A549 (cell line): ENCODE data around the gene PITPNM1.
"Not testable (repeated sequence)": the region's sequence is repeated elsewhere in the genome, so short reads cannot be mapped to it uniquely, and the experiment has no call there.

Source experiments
- CBX2 ChIP-seq: fragments of 200-600 bp; sonication (generic); IDR thresholded peaks from 2 replicates; pipeline ENCODE4 v1.6.1; 2016; ENCODE audit warnings: low read depth, mild to moderate bottlenecking, borderline replicate concordance
- EP300 ChIP-seq, 2 experiments: fragments of >200 bp; sonication (Bioruptor Twin); formaldehyde crosslinking; IDR thresholded peaks; 2 replicates in 1 of 2; 3 replicates in 1 of 2; pipeline ENCODE4 v1.6.1; 2016 to 2017
- GATA3 ChIP-seq: IDR thresholded peaks from 2 replicates; pipeline ENCODE4 v1.6.1; 2012; ENCODE audit warnings: borderline replicate concordance
- HDAC2 ChIP-seq: fragments of 200-600 bp; sonication (generic); IDR thresholded peaks from 2 replicates; pipeline ENCODE4 v1.6.1; 2016
- MAFK ChIP-seq: fragments of 450-650 bp; IDR thresholded peaks from 2 replicates; pipeline ENCODE4 v1.6.1; 2014; ENCODE audit not compliant: partially characterized antibody
- NPAS2 ChIP-seq: fragments of 250-450 bp; sonication (Bioruptor Pico); IDR thresholded peaks from 2 replicates; pipeline ENCODE4 v1.8.0; 2022; ENCODE audit warnings: mild to moderate bottlenecking, moderate library complexity, borderline replicate concordance
- POLR2AphosphoS2 ChIP-seq: conservative IDR thresholded peaks from 2 replicates; pipeline ENCODE4 v1.6.1; 2012; ENCODE audit warnings: low read length, improper control_type of control experiment, inconsistent platforms
- RAD21 ChIP-seq, 2 experiments: fragments of >200 bp in 1 of 2; sonication (Bioruptor Twin) in 1 of 2; formaldehyde crosslinking in 1 of 2; IDR thresholded peaks in 1 of 2; conservative IDR thresholded peaks in 1 of 2; 2 replicates in 1 of 2; 3 replicates in 1 of 2; pipeline ENCODE4 v1.6.1; 2012 to 2018; ENCODE audit warnings: inconsistent platforms in 1 of 2
- TF ChIP-seq, protein P1 (sequence below): fragments of >200 bp; sonication (Bioruptor Twin); formaldehyde crosslinking; IDR thresholded peaks from 3 replicates; pipeline ENCODE4 v1.5.1; 2016
- TF ChIP-seq, protein P2 (sequence below): fragments of 150-350 bp; IDR thresholded peaks from 2 replicates; pipeline ENCODE4 v1.6.1; 2014; ENCODE audit warnings: low read depth, mild to moderate bottlenecking, low read length
- TF ChIP-seq, protein P3 (sequence below): fragments of 250-450 bp; sonication (Bioruptor Pico); IDR thresholded peaks from 2 replicates; pipeline ENCODE4 v1.5.0; 2021; ENCODE audit warnings: mild to moderate bottlenecking, moderate library complexity, borderline replicate concordance
- TF ChIP-seq, protein P4 (sequence below): fragments of 200-600 bp; sonication (generic); IDR thresholded peaks from 2 replicates; pipeline ENCODE4 v1.6.1; 2016; ENCODE audit warnings: antibody characterized with exemption, mild to moderate bottlenecking, moderate library complexity

DNA sequence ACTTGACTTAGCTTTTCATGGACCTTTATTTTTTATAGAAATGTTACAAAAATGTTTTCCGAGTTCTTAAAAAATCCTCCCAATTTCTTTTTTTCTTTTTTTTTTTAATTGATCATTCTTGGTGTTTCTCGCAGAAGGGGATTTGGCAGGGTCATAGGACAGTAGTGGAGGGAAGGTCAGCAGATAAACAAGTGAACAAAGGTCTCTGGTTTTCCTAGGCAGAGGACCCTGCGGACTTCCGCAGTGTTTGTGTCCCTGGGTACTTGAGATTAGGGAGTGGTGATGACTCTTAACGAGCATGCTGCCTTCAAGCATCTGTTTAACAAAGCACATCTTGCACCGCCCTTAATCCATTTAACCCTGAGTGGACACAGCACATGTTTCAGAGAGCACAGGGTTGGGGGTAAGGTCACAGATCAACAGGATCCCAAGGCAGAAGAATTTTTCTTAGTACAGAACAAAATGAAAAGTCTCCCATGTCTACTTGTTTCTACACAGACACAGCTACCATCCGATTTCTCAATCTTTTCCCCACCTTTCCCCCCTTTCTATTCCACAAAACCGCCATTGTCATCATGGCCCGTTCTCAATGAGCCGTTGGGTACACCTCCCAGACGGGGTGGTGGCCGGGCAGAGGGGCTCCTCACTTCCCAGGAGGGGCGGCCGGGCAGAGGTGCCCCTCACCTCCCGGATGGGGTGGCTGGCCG, 27.7 kb downstream of the PITPNM1 start:
- TF ChIP-seq RAD21 (conservative IDR thresholded peaks at IDR 0.05 in 1 of 2, IDR thresholded peaks at IDR 0.05 in 1 of 2); NPAS2 (CRISPR knock-in tag); HDAC2; GATA3; POLR2AphosphoS2; MAFK; CBX2; EP300 (IDR thresholded peaks at IDR 0.05): not testable (repeated sequence)
- TF ChIP-seq, protein P1, sequence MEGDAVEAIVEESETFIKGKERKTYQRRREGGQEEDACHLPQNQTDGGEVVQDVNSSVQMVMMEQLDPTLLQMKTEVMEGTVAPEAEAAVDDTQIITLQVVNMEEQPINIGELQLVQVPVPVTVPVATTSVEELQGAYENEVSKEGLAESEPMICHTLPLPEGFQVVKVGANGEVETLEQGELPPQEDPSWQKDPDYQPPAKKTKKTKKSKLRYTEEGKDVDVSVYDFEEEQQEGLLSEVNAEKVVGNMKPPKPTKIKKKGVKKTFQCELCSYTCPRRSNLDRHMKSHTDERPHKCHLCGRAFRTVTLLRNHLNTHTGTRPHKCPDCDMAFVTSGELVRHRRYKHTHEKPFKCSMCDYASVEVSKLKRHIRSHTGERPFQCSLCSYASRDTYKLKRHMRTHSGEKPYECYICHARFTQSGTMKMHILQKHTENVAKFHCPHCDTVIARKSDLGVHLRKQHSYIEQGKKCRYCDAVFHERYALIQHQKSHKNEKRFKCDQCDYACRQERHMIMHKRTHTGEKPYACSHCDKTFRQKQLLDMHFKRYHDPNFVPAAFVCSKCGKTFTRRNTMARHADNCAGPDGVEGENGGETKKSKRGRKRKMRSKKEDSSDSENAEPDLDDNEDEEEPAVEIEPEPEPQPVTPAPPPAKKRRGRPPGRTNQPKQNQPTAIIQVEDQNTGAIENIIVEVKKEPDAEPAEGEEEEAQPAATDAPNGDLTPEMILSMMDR: not testable (repeated sequence)
- TF ChIP-seq, protein P2, sequence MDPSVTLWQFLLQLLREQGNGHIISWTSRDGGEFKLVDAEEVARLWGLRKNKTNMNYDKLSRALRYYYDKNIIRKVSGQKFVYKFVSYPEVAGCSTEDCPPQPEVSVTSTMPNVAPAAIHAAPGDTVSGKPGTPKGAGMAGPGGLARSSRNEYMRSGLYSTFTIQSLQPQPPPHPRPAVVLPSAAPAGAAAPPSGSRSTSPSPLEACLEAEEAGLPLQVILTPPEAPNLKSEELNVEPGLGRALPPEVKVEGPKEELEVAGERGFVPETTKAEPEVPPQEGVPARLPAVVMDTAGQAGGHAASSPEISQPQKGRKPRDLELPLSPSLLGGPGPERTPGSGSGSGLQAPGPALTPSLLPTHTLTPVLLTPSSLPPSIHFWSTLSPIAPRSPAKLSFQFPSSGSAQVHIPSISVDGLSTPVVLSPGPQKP: not testable (repeated sequence)
- TF ChIP-seq, protein P3, sequence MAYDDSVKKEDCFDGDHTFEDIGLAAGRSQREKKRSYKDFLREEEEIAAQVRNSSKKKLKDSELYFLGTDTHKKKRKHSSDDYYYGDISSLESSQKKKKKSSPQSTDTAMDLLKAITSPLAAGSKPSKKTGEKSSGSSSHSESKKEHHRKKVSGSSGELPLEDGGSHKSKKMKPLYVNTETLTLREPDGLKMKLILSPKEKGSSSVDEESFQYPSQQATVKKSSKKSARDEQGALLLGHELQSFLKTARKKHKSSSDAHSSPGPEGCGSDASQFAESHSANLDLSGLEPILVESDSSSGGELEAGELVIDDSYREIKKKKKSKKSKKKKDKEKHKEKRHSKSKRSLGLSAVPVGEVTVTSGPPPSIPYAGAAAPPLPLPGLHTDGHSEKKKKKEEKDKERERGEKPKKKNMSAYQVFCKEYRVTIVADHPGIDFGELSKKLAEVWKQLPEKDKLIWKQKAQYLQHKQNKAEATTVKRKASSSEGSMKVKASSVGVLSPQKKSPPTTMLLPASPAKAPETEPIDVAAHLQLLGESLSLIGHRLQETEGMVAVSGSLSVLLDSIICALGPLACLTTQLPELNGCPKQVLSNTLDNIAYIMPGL (CRISPR knock-in tag): not testable (repeated sequence)
- TF ChIP-seq, protein P4, sequence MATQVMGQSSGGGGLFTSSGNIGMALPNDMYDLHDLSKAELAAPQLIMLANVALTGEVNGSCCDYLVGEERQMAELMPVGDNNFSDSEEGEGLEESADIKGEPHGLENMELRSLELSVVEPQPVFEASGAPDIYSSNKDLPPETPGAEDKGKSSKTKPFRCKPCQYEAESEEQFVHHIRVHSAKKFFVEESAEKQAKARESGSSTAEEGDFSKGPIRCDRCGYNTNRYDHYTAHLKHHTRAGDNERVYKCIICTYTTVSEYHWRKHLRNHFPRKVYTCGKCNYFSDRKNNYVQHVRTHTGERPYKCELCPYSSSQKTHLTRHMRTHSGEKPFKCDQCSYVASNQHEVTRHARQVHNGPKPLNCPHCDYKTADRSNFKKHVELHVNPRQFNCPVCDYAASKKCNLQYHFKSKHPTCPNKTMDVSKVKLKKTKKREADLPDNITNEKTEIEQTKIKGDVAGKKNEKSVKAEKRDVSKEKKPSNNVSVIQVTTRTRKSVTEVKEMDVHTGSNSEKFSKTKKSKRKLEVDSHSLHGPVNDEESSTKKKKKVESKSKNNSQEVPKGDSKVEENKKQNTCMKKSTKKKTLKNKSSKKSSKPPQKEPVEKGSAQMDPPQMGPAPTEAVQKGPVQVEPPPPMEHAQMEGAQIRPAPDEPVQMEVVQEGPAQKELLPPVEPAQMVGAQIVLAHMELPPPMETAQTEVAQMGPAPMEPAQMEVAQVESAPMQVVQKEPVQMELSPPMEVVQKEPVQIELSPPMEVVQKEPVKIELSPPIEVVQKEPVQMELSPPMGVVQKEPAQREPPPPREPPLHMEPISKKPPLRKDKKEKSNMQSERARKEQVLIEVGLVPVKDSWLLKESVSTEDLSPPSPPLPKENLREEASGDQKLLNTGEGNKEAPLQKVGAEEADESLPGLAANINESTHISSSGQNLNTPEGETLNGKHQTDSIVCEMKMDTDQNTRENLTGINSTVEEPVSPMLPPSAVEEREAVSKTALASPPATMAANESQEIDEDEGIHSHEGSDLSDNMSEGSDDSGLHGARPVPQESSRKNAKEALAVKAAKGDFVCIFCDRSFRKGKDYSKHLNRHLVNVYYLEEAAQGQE: not testable (repeated sequence)
